Bronchial epithelial cell (primary cell): ENCODE results near the gene UNC13A. TPM values are rescaled to one million over a fixed set of nuclear protein-coding genes. Genes with fewer than 3 reads are reported as not detected.

ENCODE experiments used
- DNase-seq: peaks from one replicate; pipeline ENCODE4 v3.0.0-alpha.2; 2010; ENCODE audit warnings: low read depth
- FAIRE-seq: peaks from 2 replicates; lab custom pipeline; 2011; peaks lifted over from hg19 to GRCh38; lab: Jason Lieb, UNC
- H3K27me3 ChIP-seq: 2 replicates; pipeline ENCODE4 v1.5.1; 2011; ENCODE audit warnings: low read length; ENCODE audit not compliant: control insufficient read depth, insufficient read depth
- H3K36me3 ChIP-seq: 2 replicates; pipeline ENCODE4 v1.5.1; 2011; ENCODE audit warnings: low read length; ENCODE audit not compliant: control insufficient read depth, insufficient read depth
- H3K4me3 ChIP-seq: 2 replicates; pipeline ENCODE4 v1.5.1; 2011; ENCODE audit warnings: mild to moderate bottlenecking, low read depth, low read length, control low read depth
- CTCF ChIP-seq: IDR thresholded peaks from 2 replicates; pipeline ENCODE4 v1.5.1; 2011; ENCODE audit warnings: mild to moderate bottlenecking, moderate library complexity, low read length, control low read depth, inconsistent platforms; ENCODE audit not compliant: insufficient read depth, severe bottlenecking
- total RNA-seq: library from RNA; depleted of rRNA; stranded (reverse); fragments of >200 nt; gene quantifications from 2 replicates; pipeline ENCODE4 v1.2.1, GENCODE V29; 2014

Gene UNC13A
- total RNA-seq, 1 donor from 2014 or later: under 0.01 TPM

- H3K4me3 ChIP-seq: no peak overlapping the region
- DNase-seq: no peak
Measured at GRCh38 chr19:17686592-17687024, 1.5 kb downstream of the UNC13A start.

GRCh38 chr19:17686023-17686521 lies 2.1 kb downstream of the UNC13A start:
- no peak for TF ChIP-seq CTCF
- DNase-seq: no peak
- peaks cover 7% of the 10 kb centered on the region for H3K27me3 ChIP-seq
- no peak for FAIRE-seq
- no peaks in the 10 kb centered on the region for H3K36me3 ChIP-seq
- H3K4me3 ChIP-seq: no peak overlapping the region

More at GRCh38 chr19:17686592-17687024, 1.5 kb downstream of the UNC13A start:
- no peak for TF ChIP-seq CTCF
- peaks cover 7% of the 10 kb centered on the region for H3K27me3 ChIP-seq
- no peak for FAIRE-seq
- H3K36me3 ChIP-seq: no peaks in the 10 kb centered on the region

GRCh38 chr19:17685451-17686022 lies 2.6 kb downstream of the UNC13A start:
- Histone ChIP-seq H3K27me3 (peaks cover 7% of the 10 kb centered on the region), H3K36me3 (no peaks in the 10 kb centered on the region), H3K4me3 (no peak overlapping the region)
- no peak for TF ChIP-seq CTCF
- FAIRE-seq: no peak
- DNase-seq: no peak

- FAIRE-seq (no peak), DNase-seq (no peak)
- TF ChIP-seq CTCF: no peak
- Histone ChIP-seq H3K27me3 (peaks cover 8% of the 10 kb centered on the region), H3K36me3 (no peaks in the 10 kb centered on the region), H3K4me3 (no peak overlapping the region)
Measured at GRCh38 chr19:17684256-17684655, 3.9 kb downstream of the UNC13A start.

GRCh38 chr19:17683078-17683477 lies 5.1 kb downstream of the UNC13A start:
- H3K27me3 ChIP-seq: peaks cover 8% of the 10 kb centered on the region
- DNase-seq (no peak), FAIRE-seq (no peak)
- H3K36me3 ChIP-seq: no peaks in the 10 kb centered on the region
- no peak overlapping the region for H3K4me3 ChIP-seq
- TF ChIP-seq CTCF: no peak

- DNase-seq (no peak), FAIRE-seq (no peak)
- no peak for TF ChIP-seq CTCF
- H3K4me3 ChIP-seq: no peak overlapping the region
- no peaks in the 10 kb centered on the region for H3K36me3 ChIP-seq
- H3K27me3 ChIP-seq: peaks cover 7% of the 10 kb centered on the region
Measured at GRCh38 chr19:17682273-17682672, 5.9 kb downstream of the UNC13A start.
